ENCODE data around the gene BRPF3. TPM values are rescaled to one million over a fixed set of nuclear protein-coding genes. Genes with fewer than 3 reads are reported as not detected.

The BRPF3 gene
- total and polyA plus RNA-seq, 9 of the 15 experiments (the other 6 are each of a cell fraction or from before 2014, with no cell fraction given) = 2.2 to 19.3 (median 8.0) TPM

GRCh38 chr6:36154286-36154685 is 42.3 kb upstream of the BRPF3 start:
- FAIRE-seq = no peak
- Histone ChIP-seq H3K79me2 (ENCODE audit: control insufficient read depth, insufficient read depth, low read length) (no peaks in the 10 kb centered on the region), H3K4me3 (no peak overlapping the region), H4K20me1 (replicated peaks; ENCODE audit: control insufficient read depth, insufficient read depth, low read length) (no peaks in the 10 kb centered on the region), H3K36me3 (ENCODE audit: control insufficient read depth, insufficient read depth, low read length) (no peaks in the 10 kb centered on the region), H3K4me1 (replicated peaks in 1 of 2; ENCODE audit: control insufficient read depth in 2 of 2, insufficient read depth in 2 of 2, low read length in 2 of 2) (no peaks in the 10 kb centered on the region; a peak in 1 of 5 replicates), H3K9me3 (replicated peaks; ENCODE audit: control insufficient read depth, insufficient read depth, low read depth, low read length) (peaks cover 9% of the 10 kb centered on the region), H2AFZ (ENCODE audit: low read depth, low read length) (no peak overlapping the region), H3K9me1 (ENCODE audit: control insufficient read depth, insufficient read depth, low read length) (no peaks in the 10 kb centered on the region), H3K4me2 (ENCODE audit: insufficient read depth, low read length) (no peak overlapping the region), H3K27me3 (ENCODE audit: control insufficient read depth in 2 of 2, insufficient read depth in 2 of 2, low read length in 2 of 2) (no peaks in the 10 kb centered on the region), H3K27ac (ENCODE audit: extremely low read depth, low read depth, low read length) (no peak overlapping the region), H3K9ac (ENCODE audit: insufficient read depth in 1 of 2, low read depth in 2 of 2, low read length in 2 of 2) (no peak overlapping the region)
- intact Hi-C loops (cut with micrococcal nuclease) = no loop called here
- no peak for DNase-seq (ENCODE audit: extremely low read depth in 1 of 4, low spot score in 3 of 4)
- ATAC-seq = no peak
- CTCF ChIA-PET (ENCODE audit: low intra/inter-chr PET ratio) = no interaction called here
- 5% methylated on average over 2 of the region's 2 CpGs for WGBS (ENCODE audit: insufficient coverage, low coverage, missing lambda C conversion rate)
- in situ Hi-C loops (cut with MboI) = no loop called here
- BruUV-seq (replicated peaks) = no TSS peak
- POLR2A ChIA-PET = no interaction called here
- no peak for TF ChIP-seq ZBTB11 (CRISPR knock-in tag; IDR thresholded peaks at IDR 0.05)
- no peak for TF ChIP-seq POLR3G (IDR thresholded peaks at IDR 0.05; ENCODE audit: extremely low read depth, insufficient read length, insufficient replicate concordance)
- TF ChIP-seq GATAD2B (IDR thresholded peaks at IDR 0.05; ENCODE audit: borderline replicate concordance) = no peak
- TF ChIP-seq RNF2 (IDR thresholded peaks at IDR 0.05) = no peak
- TF ChIP-seq ERF (CRISPR knock-in tag; IDR thresholded peaks at IDR 0.05) = no peak
- TF ChIP-seq MTA3 (IDR thresholded peaks at IDR 0.05; ENCODE audit: borderline replicate concordance) = no peak
- no peak for TF ChIP-seq ZBTB5 (IDR thresholded peaks at IDR 0.05)
- no peak for TF ChIP-seq DMBX1 (CRISPR knock-in tag; IDR thresholded peaks at IDR 0.05; ENCODE audit: borderline replicate concordance)
- no peak for TF ChIP-seq RAD21 (CRISPR knock-in tag; conservative IDR thresholded peaks at IDR 0.05 in 1 of 2, IDR thresholded peaks at IDR 0.05 in 1 of 2)
- TF ChIP-seq ZEB2 (IDR thresholded peaks at IDR 0.05) = no peak
- no peak for TF ChIP-seq ELF2 (CRISPR knock-in tag; IDR thresholded peaks at IDR 0.05)
- TF ChIP-seq ZNF184 (CRISPR knock-in tag; IDR thresholded peaks at IDR 0.05) = no peak
- no peak for TF ChIP-seq SMARCB1 (IDR thresholded peaks at IDR 0.05; ENCODE audit: insufficient read length, low read depth)
- TF ChIP-seq DNMT1 (IDR thresholded peaks at IDR 0.05) = no peak
- no peak for TF ChIP-seq MCM5 (IDR thresholded peaks at IDR 0.05; ENCODE audit: low read depth)
- no peak for TF ChIP-seq NKRF (IDR thresholded peaks at IDR 0.05; ENCODE audit: borderline replicate concordance)
- TF ChIP-seq MECOM (CRISPR knock-in tag; IDR thresholded peaks at IDR 0.05) = no peak
- no peak for TF ChIP-seq ZNF436 (CRISPR knock-in tag; IDR thresholded peaks at IDR 0.05)
